ENCODE measurements around the gene IQCK.

The IQCK gene

DNA sequence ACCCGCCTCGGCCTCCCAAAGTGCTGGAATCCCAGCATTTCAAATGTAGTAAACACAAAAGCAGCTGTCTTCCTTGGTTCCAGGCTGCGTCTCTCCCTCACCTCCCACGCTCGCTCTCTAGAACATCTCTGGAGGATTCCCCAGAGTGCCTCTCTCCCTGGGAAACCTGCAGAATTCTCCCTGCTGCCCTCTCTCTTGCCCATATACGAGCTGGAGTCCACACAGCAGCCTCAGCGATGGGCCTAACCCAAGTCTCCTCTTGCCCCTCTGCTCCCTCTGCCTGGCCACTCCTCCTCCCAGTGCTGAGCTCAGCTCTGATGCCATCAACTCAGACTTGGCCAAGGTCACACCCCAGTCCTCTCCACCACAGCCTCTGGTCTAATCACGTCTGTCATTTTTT is 156.0 kb downstream of the IQCK start:
- H3K36me3 ChIP-seq (replicated peaks), result peaks cover 22% of the 10 kb centered on the region; the same call in 1 of the 2 replicates
- in situ Hi-C loops (cut with MboI; ENCODE audit: low sequenced_read_pairs), result no loop called here
- DNase-seq (ENCODE audit: low spot score in 2 of 2), result no peak
- H3K27me3 ChIP-seq (ENCODE audit: low read depth), result no peaks in the 10 kb centered on the region
- H3K4me1 ChIP-seq, result no peaks in the 10 kb centered on the region; the same call in 1 of the 2 replicates
- H3K4me3 ChIP-seq, result no peak overlapping the region
- no peaks in the 10 kb centered on the region for H3K9me3 ChIP-seq

DNA sequence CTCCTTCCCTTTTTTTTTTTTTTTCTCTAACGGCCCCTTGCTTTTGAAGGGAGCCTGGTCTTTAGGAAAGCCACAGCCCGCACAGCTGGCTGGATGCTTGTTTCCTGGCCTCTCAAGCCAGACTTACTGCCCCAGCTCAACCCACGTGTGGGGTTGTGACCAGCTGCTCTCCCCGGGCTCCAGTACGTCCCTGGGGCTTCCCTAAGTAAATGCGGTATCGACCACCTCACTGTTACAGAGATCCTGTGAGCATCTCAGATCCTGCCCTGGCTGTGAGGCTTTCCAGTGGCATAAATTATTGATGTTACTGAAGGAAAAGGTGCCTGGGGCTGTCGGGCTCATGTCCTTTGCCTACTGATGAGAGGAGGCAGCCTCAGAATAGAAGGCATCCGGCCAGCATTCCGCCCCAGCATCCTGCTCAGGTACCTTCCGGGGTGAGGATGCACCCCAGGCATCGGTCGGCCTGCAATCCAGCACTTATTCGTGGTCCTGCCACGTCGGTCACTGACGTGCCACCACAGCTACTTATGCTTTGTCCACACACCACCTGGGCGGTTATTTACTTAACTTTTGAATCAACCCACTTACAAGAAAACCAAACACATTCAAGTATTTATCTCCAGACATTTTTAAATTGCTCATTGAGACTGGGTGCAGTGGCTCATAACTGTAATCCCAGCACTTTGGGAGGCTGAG is 156.9 kb downstream of the IQCK start:
- H3K9me3 ChIP-seq, result no peaks in the 10 kb centered on the region
- in situ Hi-C loops (cut with MboI; ENCODE audit: low sequenced_read_pairs), result loop anchor here (25.0 kb wide), 1 partner anchor 488 kb away; no protein-coding TSS in a partner anchor
- peaks cover 6% of the 10 kb centered on the region for H3K4me1 ChIP-seq
- no peak overlapping the region for H3K4me3 ChIP-seq
- no peaks in the 10 kb centered on the region for H3K27me3 ChIP-seq (ENCODE audit: low read depth)
- H3K36me3 ChIP-seq (replicated peaks), result peaks cover 15% of the 10 kb centered on the region
- no peak for DNase-seq (ENCODE audit: low spot score in 2 of 2)

DNA sequence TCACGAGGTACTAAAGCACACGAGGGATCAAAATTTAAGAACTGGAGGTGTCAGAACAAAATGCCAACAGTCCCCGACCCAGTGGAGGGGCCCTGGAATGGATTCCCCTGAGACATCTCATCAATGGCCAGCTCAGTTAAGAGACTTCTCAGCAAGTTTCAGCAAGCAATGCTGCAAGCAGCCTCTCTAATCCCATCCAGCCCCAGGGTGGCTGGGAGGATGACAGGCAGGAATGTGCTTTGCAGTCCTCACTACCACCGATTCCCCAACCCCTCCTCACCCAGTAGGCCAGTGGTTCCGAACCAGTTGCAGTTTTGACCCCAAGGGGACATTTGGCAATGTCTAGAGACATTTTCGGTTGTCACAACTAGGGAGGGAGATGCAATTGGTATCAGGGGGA is 157.8 kb downstream of the IQCK start:
- Histone ChIP-seq H3K4me3 (no peak overlapping the region), H3K27me3 (ENCODE audit: low read depth) (no peaks in the 10 kb centered on the region), H3K36me3 (replicated peaks) (peaks cover 12% of the 10 kb centered on the region), H3K4me1 (peaks cover 6% of the 10 kb centered on the region), H3K9me3 (no peaks in the 10 kb centered on the region)
- in situ Hi-C loops (cut with MboI; ENCODE audit: low sequenced_read_pairs), result loop anchor here (25.0 kb wide), 1 partner anchor 489 kb away; no protein-coding TSS in a partner anchor
- no peak for DNase-seq (ENCODE audit: low spot score in 2 of 2)

DNA sequence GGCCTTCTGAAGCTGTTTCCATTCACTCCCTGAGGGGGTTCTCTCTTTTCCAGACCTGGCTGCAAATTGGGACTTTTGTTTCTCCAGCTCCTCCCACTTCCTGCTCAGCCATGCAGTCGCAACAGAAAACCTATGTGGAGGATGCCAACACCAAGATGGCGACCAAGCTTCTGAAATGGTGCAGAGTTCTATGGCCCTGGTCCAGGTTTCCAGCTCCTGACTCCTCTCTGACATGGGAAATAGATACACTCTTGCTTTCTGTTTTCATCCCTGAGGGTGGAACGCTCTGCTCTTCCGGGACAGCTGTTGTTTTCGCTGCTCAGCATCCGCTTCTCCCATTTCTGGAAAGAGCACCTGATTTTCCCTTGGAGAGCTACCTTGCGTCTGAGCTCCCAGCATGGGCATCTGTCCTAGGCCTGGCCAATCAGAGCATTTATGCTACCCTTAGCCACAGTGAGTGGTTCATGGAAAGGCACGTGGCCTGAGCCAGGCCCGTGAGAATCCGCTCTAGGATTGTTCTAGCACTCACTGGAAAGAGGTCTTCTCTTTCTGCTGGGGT is 158.5 kb downstream of the IQCK start:
- H3K4me3 ChIP-seq, result no peak overlapping the region
- no peak for DNase-seq (ENCODE audit: low spot score in 2 of 2)
- in situ Hi-C loops (cut with MboI; ENCODE audit: low sequenced_read_pairs), result loop anchor here (25.0 kb wide), 1 partner anchor 489 kb away; no protein-coding TSS in a partner anchor
- peaks cover 6% of the 10 kb centered on the region for H3K4me1 ChIP-seq
- H3K9me3 ChIP-seq, result no peaks in the 10 kb centered on the region
- no peaks in the 10 kb centered on the region for H3K27me3 ChIP-seq (ENCODE audit: low read depth)
- H3K36me3 ChIP-seq (replicated peaks), result peaks cover 9% of the 10 kb centered on the region

DNA sequence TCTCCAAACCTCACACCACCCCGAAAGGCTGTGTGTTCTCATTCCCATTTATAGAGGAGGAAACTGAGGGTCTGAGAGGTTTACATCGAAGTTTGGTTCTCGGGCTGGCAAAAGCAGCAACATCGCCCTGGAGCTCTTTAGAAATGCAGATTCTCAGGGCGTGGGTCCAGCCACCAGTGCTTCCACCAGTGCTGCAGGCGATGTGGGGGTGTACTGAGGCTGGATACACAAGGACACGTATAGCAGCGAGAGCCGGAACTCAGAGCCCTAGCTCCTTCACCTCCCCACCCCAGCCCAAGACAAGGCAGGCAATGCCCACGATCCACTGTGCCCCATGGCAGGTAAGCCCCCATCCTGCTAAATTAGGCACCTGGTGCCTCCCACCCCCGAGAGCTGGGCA is 160.7 kb downstream of the IQCK start:
- in situ Hi-C loops (cut with MboI; ENCODE audit: low sequenced_read_pairs), result loop anchor here (25.0 kb wide), 1 partner anchor 491 kb away; no protein-coding TSS in a partner anchor
- no peaks in the 10 kb centered on the region; the same call in none of the 2 replicates for H3K36me3 ChIP-seq (replicated peaks)
- H3K4me3 ChIP-seq, result no peak overlapping the region
- no peak for DNase-seq (ENCODE audit: low spot score in 2 of 2)
- no peaks in the 10 kb centered on the region for H3K27me3 ChIP-seq (ENCODE audit: low read depth)
- peaks cover 21% of the 10 kb centered on the region for H3K4me1 ChIP-seq
- H3K9me3 ChIP-seq, result no peaks in the 10 kb centered on the region

DNA sequence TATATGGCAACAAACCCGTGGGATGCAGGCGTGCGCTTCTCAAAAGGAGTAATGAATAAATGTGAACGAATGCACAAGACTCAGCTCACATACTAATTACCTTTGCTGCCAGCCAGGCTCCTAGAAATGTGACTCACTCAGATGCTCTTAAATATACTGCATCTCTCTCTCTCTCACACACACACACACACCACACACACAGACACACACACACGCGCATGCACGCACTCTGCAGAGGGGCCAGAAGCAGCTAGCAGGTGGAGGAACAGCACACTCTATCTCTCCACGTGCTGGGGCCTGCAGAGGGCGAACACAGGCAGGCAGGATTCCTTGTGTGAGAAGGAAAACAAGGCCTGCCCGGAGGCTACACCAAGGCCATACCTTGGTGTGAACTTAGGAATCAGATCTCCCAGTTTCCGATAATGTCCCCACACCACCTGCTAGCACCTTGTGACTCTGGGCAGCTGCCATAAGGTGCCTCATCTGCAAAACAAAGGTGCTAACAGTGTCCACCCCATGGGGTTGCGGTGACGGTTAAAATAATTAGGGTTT is 161.2 kb downstream of the IQCK start:
- Histone ChIP-seq H3K36me3 (replicated peaks) (no peaks in the 10 kb centered on the region; the same call in none of the 2 replicates), H3K4me1 (peaks cover 21% of the 10 kb centered on the region), H3K4me3 (no peak overlapping the region), H3K27me3 (ENCODE audit: low read depth) (no peaks in the 10 kb centered on the region), H3K9me3 (no peaks in the 10 kb centered on the region)
- peak in 1 of 2 experiments; percentile 51 for DNase-seq (ENCODE audit: low spot score in 2 of 2)
- in situ Hi-C loops (cut with MboI; ENCODE audit: low sequenced_read_pairs), result loop anchor here (25.0 kb wide), 1 partner anchor 492 kb away; no protein-coding TSS in a partner anchor

DNA sequence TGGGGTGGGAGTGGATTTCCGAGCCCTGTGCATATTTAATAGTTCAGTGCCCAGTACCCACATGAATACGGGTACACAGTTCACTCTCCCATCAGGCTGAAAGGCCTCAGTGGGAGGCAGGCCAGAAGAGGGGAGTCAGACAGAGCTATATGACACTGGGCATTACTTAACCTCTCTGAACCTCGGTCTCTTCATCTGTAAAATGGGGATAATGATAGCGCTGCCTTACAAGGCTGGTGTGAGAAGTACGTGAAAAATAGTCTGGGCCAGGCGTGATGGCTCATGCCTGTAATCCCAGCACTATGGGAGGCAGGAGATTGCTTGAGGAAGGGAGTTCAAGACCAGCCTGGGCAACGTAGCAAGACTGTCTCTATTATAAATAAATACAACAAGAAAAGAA is 163.0 kb downstream of the IQCK start:
- no peaks in the 10 kb centered on the region for H3K27me3 ChIP-seq (ENCODE audit: low read depth)
- H3K4me1 ChIP-seq, result peaks cover 24% of the 10 kb centered on the region
- H3K9me3 ChIP-seq, result no peaks in the 10 kb centered on the region
- DNase-seq (ENCODE audit: low spot score in 2 of 2), result no peak
- no peak overlapping the region for H3K4me3 ChIP-seq
- in situ Hi-C loops (cut with MboI; ENCODE audit: low sequenced_read_pairs), result loop anchor here (25.0 kb wide), 1 partner anchor 494 kb away; no protein-coding TSS in a partner anchor
- no peaks in the 10 kb centered on the region; the same call in none of the 2 replicates for H3K36me3 ChIP-seq (replicated peaks)

DNA sequence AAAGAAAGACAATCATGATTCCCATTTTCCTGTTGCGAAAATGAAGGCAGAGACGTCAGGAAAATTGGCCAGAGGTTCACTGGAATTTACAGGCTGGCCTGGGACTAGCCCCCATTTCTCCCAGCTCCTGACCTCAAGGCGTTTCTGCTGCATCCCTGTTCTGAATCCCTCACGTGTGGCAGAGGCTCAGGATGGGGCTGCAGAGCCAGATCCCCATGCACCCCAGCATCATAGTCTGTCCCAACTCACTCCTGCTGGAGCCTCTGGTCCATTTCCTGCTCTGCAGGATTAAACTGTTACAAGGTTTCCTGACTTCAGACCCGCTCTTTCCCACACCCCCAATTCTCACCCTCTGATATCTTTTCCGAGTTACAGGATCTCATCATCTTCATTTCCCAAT is 163.7 kb downstream of the IQCK start:
- peak overlapping the region; percentile 66; the same call in 1 of the 2 replicates for H3K4me3 ChIP-seq
- in situ Hi-C loops (cut with MboI; ENCODE audit: low sequenced_read_pairs), result loop anchor here (25.0 kb wide), 1 partner anchor 494 kb away; no protein-coding TSS in a partner anchor
- H3K9me3 ChIP-seq, result no peaks in the 10 kb centered on the region
- peaks cover 27% of the 10 kb centered on the region for H3K4me1 ChIP-seq
- no peak for DNase-seq (ENCODE audit: low spot score in 2 of 2)
- H3K27me3 ChIP-seq (ENCODE audit: low read depth), result no peaks in the 10 kb centered on the region
- no peaks in the 10 kb centered on the region; the same call in none of the 2 replicates for H3K36me3 ChIP-seq (replicated peaks)

DNA sequence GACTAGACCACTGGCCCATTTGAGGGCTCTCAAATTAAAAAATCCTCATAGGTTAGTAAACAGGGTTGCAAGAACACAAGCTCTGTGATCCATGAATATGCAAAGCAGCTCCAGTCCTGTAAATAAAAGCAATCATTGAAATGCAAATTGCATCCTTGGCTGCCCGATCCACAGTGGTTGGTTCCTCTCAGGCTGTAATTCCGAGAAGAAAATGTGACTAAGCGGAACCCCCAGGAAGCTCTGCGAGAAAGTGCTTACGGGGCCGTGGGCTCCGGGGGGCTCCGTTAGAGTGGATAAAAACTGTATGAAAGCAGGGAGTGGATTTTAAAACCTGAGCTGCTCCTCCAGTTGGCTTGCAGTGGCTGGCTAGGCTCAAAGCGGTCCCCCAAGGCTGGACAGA is 164.1 kb downstream of the IQCK start:
- in situ Hi-C loops (cut with MboI; ENCODE audit: low sequenced_read_pairs), result loop anchor here (25.0 kb wide), 1 partner anchor 495 kb away; no protein-coding TSS in a partner anchor
- no peaks in the 10 kb centered on the region for H3K27me3 ChIP-seq (ENCODE audit: low read depth)
- H3K36me3 ChIP-seq (replicated peaks), result no peaks in the 10 kb centered on the region; the same call in none of the 2 replicates
- DNase-seq (ENCODE audit: low spot score in 2 of 2), result peak; percentile 59 to 68
- H3K4me3 ChIP-seq, result peak overlapping the region; percentile 66
- H3K9me3 ChIP-seq, result no peaks in the 10 kb centered on the region
- H3K4me1 ChIP-seq, result peaks cover 27% of the 10 kb centered on the region

DNA sequence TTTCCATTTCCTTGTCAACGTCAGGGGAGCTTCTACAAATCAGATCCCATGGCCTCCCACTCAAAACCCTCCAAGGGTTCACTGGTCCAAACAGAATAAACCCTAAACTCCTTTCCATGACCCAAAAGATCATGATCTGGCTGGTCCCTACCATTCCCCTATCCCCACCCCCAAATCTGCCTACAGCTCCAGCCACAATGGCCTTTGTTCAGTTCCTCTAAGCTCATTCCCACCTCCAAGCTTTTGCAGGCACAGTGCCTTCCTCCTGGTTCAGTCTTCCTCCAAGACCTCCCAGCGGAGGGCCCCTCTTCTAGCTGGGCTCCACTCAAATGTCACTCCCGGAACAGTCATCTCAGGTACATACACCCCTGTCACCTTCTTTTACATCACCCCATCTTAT is 164.6 kb downstream of the IQCK start:
- Histone ChIP-seq H3K9me3 (no peaks in the 10 kb centered on the region), H3K4me3 (peak overlapping the region; percentile 66), H3K36me3 (replicated peaks) (no peaks in the 10 kb centered on the region; the same call in none of the 2 replicates), H3K27me3 (ENCODE audit: low read depth) (no peaks in the 10 kb centered on the region), H3K4me1 (peaks cover 27% of the 10 kb centered on the region)
- DNase-seq (ENCODE audit: low spot score in 2 of 2), result peak; percentile 22 to 55
- in situ Hi-C loops (cut with MboI; ENCODE audit: low sequenced_read_pairs), result loop anchor here (25.0 kb wide), 1 partner anchor 495 kb away; no protein-coding TSS in a partner anchor

DNA sequence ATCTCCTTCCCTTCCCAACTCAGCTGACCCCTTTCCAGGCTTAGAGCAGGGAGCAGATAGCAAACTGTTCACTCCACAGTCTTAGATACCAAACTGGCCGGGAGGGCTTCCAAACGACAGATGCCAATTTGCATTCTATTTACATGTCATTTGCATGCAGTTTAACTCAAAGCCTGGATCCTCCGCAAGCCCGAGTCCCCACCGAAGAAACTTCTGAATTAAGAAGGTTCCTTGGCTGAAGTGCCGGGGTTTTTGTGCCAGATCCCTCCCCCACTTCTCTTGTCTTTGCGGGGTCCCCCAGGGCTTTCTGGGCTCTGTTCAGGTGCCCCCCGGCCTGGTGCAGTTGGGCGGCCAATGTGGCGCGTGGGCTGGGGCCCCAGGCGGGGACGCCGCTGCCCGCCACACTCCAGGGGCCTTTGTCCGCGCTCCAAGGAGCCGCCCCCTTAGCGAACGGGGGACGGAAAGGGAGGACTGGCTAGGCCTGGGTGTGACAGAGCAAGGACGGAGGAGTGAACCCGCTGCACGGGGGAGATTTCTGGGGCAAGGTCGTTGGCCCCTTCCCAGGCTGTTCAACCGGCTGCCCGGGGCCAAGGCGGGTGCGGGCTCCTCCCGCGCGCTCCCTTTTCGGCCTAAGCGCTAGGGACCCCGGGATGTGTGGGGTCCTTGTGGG is 165.4 kb downstream of the IQCK start:
- Histone ChIP-seq H3K4me1 (peaks cover 27% of the 10 kb centered on the region), H3K9me3 (no peaks in the 10 kb centered on the region), H3K4me3 (peak overlapping the region; percentile 66), H3K27me3 (ENCODE audit: low read depth) (no peaks in the 10 kb centered on the region), H3K36me3 (replicated peaks) (no peaks in the 10 kb centered on the region; the same call in none of the 2 replicates)
- DNase-seq (ENCODE audit: low spot score in 2 of 2), result peak; percentile 66 to 76
- in situ Hi-C loops (cut with MboI; ENCODE audit: low sequenced_read_pairs), result loop anchor here (25.0 kb wide), 1 partner anchor 496 kb away; no protein-coding TSS in a partner anchor

DNA sequence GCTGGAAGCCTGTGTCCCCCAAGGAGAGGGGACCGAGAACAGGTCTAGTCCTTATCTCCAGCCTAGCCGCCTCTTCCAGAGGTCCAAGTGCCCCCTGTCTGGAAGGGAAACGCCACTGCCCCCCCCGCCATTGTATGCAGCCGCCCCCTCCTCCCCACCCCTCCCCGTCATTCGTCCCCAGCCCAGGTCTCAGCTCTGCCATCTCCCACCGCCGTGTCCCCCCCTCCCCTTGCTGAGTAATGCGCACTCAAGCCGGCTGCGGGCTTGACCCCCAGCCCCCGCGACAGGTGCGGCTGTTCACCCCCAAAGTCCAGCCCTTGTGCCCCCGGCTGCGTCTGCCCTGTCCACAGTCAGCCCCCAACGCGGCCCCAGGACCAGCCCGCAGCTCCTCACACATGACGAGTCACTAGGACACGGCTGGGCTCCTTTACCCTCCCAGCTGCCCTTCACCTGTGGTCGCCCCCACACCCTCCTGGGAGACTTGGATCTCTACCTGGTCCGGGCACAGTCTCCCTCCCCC is 166.0 kb downstream of the IQCK start:
- H3K27me3 ChIP-seq (ENCODE audit: low read depth), result no peaks in the 10 kb centered on the region
- H3K4me3 ChIP-seq, result peak overlapping the region; percentile 66
- no peaks in the 10 kb centered on the region; the same call in none of the 2 replicates for H3K36me3 ChIP-seq (replicated peaks)
- in situ Hi-C loops (cut with MboI; ENCODE audit: low sequenced_read_pairs), result loop anchor here (25.0 kb wide), 1 partner anchor 497 kb away; no protein-coding TSS in a partner anchor
- peak in 1 of 2 experiments; percentile 47 for DNase-seq (ENCODE audit: low spot score in 2 of 2)
- no peaks in the 10 kb centered on the region for H3K9me3 ChIP-seq
- peaks cover 27% of the 10 kb centered on the region for H3K4me1 ChIP-seq
